HCT116 (cell line): Measurements from ENCODE around the gene APP.

Experiments
- CTCF ChIP-seq, 3 experiments: fragments of 200-600 bp in 1 of 3; sonication (generic) in 1 of 3; IDR thresholded peaks in 2 of 3; conservative IDR thresholded peaks in 1 of 3; 2 replicates each; pipeline ENCODE4 v1.5.1; 2012 to 2017; ENCODE audit warnings: low read depth in 2 of 3, low read length in 2 of 3, antibody characterized with exemption in 1 of 3, borderline replicate concordance in 1 of 3, control low read depth in 1 of 3, mild to moderate bottlenecking in 1 of 3, mixed read lengths in 1 of 3, mixed run types in 1 of 3, moderate library complexity in 1 of 3; ENCODE audit not compliant: insufficient read depth in 1 of 3
- POLR2AphosphoS5 ChIP-seq: IDR thresholded peaks from 2 replicates; pipeline ENCODE4 v1.6.1; 2011; ENCODE audit warnings: mild to moderate bottlenecking, low read depth, low read length, moderate library complexity
- REST ChIP-seq: IDR thresholded peaks from 2 replicates; pipeline ENCODE4 v1.6.1; 2012; ENCODE audit warnings: low read depth
- SP1 ChIP-seq: IDR thresholded peaks from 2 replicates; pipeline ENCODE4 v1.6.1; 2012; ENCODE audit warnings: low read depth

- TF ChIP-seq REST (no peak), CTCF (IDR thresholded peaks at IDR 0.05 in 2 of 3, conservative IDR thresholded peaks at IDR 0.05 in 1 of 3; ENCODE audit: borderline replicate concordance in 1 of 3, insufficient read depth in 1 of 3, low read depth in 2 of 3, low read length in 2 of 3) (no peak), SP1 (no peak), POLR2AphosphoS5 (no peak)
Observed at GRCh38 chr21:26095131-26095530, 75.4 kb downstream of the APP start.
